CD4-positive, alpha-beta T cell treated with Interleukin-17A for 1 hour (primary cell): ENCODE data around the gene BANP.
"Not testable (repeated sequence)": the region's sequence is repeated elsewhere in the genome, so short reads cannot be mapped to it uniquely, and the experiment has no call there.

Experiments used
- DNase-seq: peaks from one replicate; pipeline ENCODE4 v3.0.0-alpha.2; 2020

Gene BANP

GRCh38 chr16:88002211-88002610 lies 51.0 kb downstream of the BANP start:
- DNase-seq, result no peak

GRCh38 chr16:88002749-88003148 lies 51.5 kb downstream of the BANP start:
- DNase-seq, result no peak

GRCh38 chr16:88003316-88003715 lies 52.1 kb downstream of the BANP start:
- DNase-seq, result no peak

DNA sequence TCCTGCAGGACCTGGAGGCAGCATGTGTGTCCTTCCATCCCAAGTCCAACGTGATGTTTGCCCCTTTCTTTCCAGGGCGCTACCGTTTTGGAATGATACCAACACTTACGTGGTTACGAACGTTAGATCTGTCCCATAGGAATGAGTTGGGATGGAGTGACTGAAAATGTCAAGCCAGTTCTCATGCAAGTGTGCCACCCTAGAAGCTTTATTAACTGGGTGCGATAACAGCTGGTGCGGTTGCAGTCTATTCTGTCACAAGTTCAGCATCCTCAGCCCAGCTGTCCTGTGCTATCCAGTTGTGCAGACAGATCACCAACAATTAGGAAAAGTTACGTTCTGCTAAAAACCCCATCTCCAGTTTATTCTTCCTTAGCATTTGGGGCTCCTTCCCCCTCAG lies 52.5 kb downstream of the BANP start:
- no peak for DNase-seq

DNA sequence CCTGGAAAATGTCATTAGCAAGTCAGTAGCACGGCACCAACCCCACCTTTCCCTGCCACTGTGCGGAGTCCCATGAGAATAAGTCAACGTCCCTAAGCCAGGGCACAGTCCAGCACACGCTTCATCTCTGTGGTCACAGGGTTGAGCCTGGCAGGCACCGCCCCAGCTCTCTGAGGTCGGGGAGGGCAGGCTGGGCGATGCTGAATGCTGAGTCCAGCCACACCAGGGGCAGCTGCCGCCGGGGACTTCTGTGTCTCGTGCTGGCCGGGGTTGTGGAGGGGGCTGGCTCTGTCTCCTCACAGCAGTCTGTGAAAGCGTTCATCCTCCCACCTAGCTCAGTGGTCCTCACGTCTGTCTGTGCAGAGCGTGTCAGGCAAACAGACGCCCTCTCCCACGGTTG lies 53.2 kb downstream of the BANP start:
- DNase-seq, result no peak

GRCh38 chr16:88005181-88005581 lies 53.9 kb downstream of the BANP start:
- DNase-seq, result peak; percentile 11

DNA sequence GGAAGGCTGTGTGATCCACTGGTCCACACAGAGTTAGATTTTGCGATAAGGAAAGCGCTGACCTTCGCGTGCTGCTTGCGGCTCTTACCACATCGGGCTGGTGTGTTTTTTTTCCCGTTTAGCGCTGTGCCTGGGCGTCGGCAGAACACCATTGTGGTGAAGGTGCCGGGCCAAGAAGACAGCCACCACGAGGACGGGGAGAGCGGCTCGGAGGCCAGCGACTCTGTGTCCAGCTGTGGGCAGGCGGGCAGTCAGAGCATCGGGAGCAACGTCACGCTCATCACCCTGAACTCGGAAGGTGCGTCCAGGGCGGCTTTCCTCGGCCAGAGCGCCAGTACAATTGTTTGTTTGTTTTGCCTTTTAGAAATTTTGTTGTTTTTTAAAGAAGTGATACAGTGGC lies 54.7 kb downstream of the BANP start:
- no peak for DNase-seq

DNA sequence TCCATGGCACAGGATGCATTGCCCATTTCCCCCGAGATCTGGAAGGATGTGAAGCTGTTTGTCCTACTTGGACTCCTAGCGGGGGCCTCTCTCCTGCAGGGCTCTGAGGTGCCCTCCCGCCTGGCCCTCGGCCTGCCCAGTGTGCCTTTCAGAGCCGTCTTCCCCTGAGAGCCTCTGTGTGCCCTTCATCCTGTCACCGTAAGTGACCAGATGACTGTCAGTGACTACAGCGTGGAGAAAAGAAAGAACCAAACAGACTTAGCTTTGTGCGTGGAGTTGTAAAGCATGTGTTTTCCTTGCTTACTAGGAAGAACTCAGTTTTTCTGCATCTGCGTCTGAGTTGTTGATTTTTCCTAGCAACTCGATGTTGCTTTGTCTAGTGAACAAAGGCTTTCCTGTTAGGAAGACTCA lies 56.1 kb downstream of the BANP start:
- DNase-seq, result no peak

DNA sequence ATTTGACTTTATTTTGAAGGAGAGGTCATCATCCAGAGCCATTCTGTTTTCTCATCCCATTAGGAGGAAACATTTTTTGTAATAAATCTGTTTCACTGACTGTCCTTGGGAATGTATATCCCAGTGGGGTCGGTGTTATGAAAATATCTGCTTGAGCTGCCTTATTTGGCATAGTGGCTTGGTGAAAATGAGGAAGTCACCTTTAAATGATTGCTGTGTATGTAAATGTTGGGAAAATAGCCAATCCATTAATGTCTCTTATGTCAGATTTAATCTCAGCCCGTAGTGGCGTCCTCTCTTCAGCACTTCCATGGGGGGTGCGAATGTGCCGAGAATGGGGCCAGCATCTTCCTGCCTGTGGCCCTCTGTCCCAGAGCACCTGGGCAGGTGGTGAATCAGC lies 57.6 kb downstream of the BANP start:
- DNase-seq, result no peak

- no peak for DNase-seq
Observed at GRCh38 chr16:88009563-88010342, 58.5 kb downstream of the BANP start.

DNA sequence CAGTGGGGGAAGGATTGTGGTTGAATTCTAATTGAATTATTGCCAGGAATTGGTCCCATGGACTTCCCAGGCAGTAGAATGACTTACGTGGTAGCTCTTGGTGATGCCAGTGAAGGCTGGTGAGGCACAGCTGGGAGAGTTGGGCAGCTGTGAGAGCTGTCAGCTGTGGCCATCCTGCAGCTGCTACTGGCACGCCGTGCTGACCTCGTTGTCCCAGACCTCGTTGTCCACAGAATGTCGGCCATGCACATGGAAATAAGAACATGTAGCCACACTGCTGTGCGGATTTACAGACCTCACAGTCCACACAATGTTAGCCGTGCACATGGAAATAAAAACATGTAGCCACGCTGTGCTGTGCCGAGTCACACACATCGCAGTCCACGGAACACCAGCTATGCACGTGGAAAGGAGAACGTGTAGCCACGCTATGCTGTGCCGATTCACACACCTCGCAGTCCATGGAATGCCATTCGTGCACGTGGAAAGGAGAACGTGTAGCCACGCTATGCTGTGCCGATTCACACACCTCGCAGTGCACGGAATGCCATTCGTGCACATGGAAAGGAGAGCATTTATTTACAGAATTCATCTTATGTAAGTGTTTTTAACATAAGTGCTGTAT lies 59.2 kb downstream of the BANP start:
- no peak for DNase-seq

GRCh38 chr16:88010968-88011483 lies 59.8 kb downstream of the BANP start:
- no peak for DNase-seq

DNA sequence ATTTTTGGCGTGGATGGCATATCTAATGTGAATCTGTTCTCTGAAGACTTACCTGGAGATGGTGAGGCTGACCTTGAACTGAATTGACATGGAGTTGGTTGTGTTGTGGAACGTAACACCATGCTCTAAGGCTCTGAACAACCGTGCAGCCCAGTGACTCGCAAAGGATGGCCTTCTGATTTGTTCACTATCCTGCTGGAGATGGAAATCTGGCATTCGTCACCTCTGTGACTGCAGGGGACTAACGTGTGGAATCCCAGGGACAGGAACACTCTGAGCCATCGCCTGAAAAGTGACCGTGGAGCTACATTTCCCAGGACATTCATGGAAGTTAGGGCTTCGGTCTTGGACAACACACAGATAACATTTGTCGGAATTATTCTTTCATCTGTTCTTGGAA lies 61.1 kb downstream of the BANP start:
- DNase-seq, result no peak

DNA sequence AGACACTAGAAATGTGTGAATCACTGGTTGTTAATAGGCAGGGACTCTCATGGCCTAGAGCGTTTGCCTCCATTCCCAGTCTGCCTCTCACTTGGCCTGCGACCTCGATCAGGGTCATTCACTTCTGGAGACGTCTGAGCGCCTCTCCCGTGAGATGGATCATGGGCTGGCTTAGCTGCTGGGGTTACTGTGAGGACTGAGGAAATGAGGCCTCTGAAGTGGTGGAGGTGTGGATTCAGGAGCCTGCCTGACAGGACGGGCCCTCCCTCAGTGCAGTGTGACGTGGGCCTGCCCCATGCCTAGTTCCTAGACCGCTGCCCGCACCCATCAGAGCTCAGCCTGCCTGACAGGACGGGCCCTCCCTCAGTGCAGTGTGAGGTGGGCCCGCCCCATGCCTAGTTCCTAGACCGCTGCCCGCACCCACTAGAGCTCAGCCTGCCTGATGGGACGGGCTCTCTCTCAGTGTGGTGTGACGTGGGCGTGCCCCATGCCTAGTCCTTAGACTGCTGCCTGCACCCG lies 61.9 kb downstream of the BANP start:
- DNase-seq, result no peak

DNA sequence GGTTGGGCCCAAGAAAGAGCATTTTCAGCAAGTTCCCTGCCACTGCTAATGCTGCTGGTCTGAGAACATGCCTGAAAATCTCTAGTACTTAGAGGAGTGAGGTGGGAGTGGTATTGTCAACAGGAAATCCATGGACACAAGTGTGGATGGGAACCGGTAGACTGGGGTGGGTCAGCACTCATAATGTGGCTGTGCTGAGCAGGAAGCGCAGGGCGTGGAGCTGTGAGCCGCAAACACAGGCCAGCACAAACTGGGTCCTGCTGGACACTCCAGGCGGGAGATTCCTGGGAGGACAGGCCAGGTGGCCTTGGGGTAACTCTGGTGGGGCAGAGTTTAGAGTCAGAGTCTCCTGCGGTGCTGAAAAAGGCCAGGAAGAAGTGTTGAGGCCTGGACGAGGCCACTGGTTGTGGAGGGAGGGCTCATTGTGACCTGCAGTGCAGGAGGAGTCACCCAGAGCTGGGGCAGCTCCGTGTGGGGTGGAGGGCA lies 62.6 kb downstream of the BANP start:
- no peak for DNase-seq

GRCh38 chr16:88014252-88014781 lies 63.1 kb downstream of the BANP start:
- no peak for DNase-seq

- no peak for DNase-seq
Observed at GRCh38 chr16:88014954-88015805, 63.9 kb downstream of the BANP start.

DNA sequence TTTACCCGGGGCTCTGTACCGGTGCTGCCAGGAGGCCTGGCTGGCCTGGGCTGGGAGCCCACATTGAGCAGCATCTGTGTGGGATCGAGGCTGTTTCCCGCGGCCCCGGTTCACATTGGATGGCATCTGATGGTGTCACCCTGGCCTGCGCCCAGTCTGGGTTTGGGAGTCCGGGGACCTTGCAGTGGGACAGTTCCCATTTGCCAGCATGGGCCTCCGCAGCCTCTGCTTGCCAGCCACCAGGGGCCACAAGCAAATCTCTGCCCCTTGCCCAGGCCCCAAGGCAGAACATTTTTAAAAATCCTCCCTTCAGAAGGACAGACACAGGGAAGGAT lies 64.5 kb downstream of the BANP start:
- no peak for DNase-seq

- DNase-seq, result not testable (repeated sequence)
Observed at GRCh38 chr16:88016386-88016785, 65.2 kb downstream of the BANP start.

GRCh38 chr16:88016964-88017363 lies 65.7 kb downstream of the BANP start:
- DNase-seq, result no peak

GRCh38 chr16:88017587-88018101 lies 66.4 kb downstream of the BANP start:
- DNase-seq, result no peak

DNA sequence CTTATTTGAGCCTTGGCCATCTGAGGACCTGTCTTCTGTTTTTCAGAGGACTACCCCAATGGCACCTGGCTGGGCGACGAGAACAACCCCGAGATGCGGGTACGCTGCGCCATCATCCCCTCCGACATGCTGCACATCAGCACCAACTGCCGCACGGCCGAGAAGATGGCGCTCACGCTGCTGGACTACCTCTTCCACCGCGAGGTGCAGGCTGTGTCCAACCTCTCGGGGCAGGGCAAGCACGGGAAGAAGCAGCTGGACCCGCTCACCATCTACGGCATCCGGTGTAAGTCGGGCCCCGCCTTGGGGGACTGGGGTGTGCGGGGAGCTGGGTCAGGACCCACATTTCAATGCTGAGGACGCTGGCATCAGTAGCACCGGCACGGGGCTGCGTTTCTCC lies 67.1 kb downstream of the BANP start:
- not testable (repeated sequence) for DNase-seq
